ENCODE measurements around the gene EGFLAM.
"Not testable (repeated sequence)": the region's sequence is repeated elsewhere in the genome, so short reads cannot be mapped to it uniquely, and the experiment has no call there.

Gene EGFLAM

GRCh38 chr5:38331831-38332230 is 73.5 kb downstream of the EGFLAM start:
- DNase-seq, result no peak

- DNase-seq, result not testable (repeated sequence)
Observed at GRCh38 chr5:38333181-38333580, 74.8 kb downstream of the EGFLAM start.

- no peak for DNase-seq
Observed at GRCh38 chr5:38338455-38338854, 80.1 kb downstream of the EGFLAM start.

- no peak for DNase-seq
Observed at GRCh38 chr5:38339446-38339845, 81.1 kb downstream of the EGFLAM start.

GRCh38 chr5:38341056-38341455 is 82.7 kb downstream of the EGFLAM start:
- DNase-seq, result no peak

- no peak for DNase-seq
Observed at GRCh38 chr5:38341641-38342040, 83.3 kb downstream of the EGFLAM start.

- DNase-seq, result no peak
Observed at GRCh38 chr5:38342261-38342660, 83.9 kb downstream of the EGFLAM start.

- DNase-seq, result no peak
Observed at GRCh38 chr5:38344891-38345290, 86.5 kb downstream of the EGFLAM start.

- DNase-seq, result no peak
Observed at GRCh38 chr5:38346593-38346992, 88.2 kb downstream of the EGFLAM start.

- no peak for DNase-seq
Observed at GRCh38 chr5:38347040-38347763, 88.8 kb downstream of the EGFLAM start.

- DNase-seq, result no peak
Observed at GRCh38 chr5:38347896-38348295, 89.5 kb downstream of the EGFLAM start.

GRCh38 chr5:38360323-38361061 is 102.1 kb downstream of the EGFLAM start:
- no peak for DNase-seq

- no peak for DNase-seq
Observed at GRCh38 chr5:38362713-38363112, 104.4 kb downstream of the EGFLAM start.

- no peak for DNase-seq
Observed at GRCh38 chr5:38364825-38365224, 106.5 kb downstream of the EGFLAM start.

- no peak for DNase-seq
Observed at GRCh38 chr5:38367410-38367809, 109.1 kb downstream of the EGFLAM start.

- no peak for DNase-seq
Observed at GRCh38 chr5:38367966-38368365, 109.6 kb downstream of the EGFLAM start.

- DNase-seq, result no peak
Observed at GRCh38 chr5:38369692-38370091, 111.3 kb downstream of the EGFLAM start.

- no peak for DNase-seq
Observed at GRCh38 chr5:38370358-38371100, 112.2 kb downstream of the EGFLAM start.

- no peak for DNase-seq
Observed at GRCh38 chr5:38371596-38371995, 113.2 kb downstream of the EGFLAM start.

GRCh38 chr5:38373743-38374142 is 115.4 kb downstream of the EGFLAM start:
- DNase-seq, result no peak

- DNase-seq, result no peak
Observed at GRCh38 chr5:38375423-38375822, 117.1 kb downstream of the EGFLAM start.

GRCh38 chr5:38376404-38376803 is 118.0 kb downstream of the EGFLAM start:
- no peak for DNase-seq

GRCh38 chr5:38378579-38378978 is 120.2 kb downstream of the EGFLAM start:
- DNase-seq, result no peak
